HG02852 (cell line): ENCODE measurements around the gene SLC6A3.
"Not testable (repeated sequence)": the region's sequence is repeated elsewhere in the genome, so short reads cannot be mapped to it uniquely, and the experiment has no call there.

ENCODE experiments used
- ATAC-seq: cut with Tn5 transposase; IDR thresholded peaks from one replicate; pipeline ENCODE4 v1.9.1; 2021; ENCODE audit warnings: mild to moderate bottlenecking, moderate library complexity; ENCODE audit not compliant: unreplicated experiment

The SLC6A3 gene

GRCh38 chr5:1422522-1422921, 22.7 kb downstream of the SLC6A3 start:
- ATAC-seq: not testable (repeated sequence)

DNA sequence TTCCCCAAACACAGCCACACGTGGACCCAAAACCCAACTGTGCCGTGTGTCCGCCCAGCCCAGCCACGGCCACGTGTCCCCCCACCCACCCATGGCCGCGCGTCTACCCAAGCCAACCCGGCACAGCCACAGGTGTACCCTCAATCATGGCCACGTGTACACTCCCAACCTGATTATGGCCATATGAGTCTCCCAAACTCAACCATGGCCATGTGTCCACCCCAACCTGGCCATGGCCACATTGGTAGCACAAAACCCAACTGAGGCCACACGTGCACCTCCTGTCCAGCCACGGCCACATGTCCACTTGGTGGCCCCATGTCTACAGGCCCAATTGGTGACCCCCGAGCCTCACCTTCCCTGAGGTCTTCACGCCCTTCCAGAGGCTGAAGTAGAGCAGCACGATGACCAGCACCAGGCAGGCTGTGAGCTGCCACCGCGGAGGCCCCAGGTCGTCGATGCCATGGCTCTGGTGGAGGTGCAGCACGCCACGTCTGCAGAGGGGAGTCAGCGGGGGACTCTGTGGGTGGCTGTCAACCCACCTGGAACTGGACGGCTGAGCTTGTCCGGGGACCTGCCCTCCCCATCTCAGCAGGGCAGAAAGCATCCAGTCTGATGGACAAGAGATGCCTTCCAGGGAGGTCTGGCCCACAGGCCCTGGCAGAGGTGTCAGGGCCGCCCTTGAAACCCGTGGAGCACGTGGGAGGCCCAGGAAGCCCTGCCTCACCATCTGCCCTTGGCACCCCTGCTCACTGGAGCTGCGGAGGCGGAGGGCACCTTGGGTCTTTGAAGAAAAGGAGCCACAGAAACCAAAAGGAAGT, 23.5 kb downstream of the SLC6A3 start:
- ATAC-seq: no peak

DNA sequence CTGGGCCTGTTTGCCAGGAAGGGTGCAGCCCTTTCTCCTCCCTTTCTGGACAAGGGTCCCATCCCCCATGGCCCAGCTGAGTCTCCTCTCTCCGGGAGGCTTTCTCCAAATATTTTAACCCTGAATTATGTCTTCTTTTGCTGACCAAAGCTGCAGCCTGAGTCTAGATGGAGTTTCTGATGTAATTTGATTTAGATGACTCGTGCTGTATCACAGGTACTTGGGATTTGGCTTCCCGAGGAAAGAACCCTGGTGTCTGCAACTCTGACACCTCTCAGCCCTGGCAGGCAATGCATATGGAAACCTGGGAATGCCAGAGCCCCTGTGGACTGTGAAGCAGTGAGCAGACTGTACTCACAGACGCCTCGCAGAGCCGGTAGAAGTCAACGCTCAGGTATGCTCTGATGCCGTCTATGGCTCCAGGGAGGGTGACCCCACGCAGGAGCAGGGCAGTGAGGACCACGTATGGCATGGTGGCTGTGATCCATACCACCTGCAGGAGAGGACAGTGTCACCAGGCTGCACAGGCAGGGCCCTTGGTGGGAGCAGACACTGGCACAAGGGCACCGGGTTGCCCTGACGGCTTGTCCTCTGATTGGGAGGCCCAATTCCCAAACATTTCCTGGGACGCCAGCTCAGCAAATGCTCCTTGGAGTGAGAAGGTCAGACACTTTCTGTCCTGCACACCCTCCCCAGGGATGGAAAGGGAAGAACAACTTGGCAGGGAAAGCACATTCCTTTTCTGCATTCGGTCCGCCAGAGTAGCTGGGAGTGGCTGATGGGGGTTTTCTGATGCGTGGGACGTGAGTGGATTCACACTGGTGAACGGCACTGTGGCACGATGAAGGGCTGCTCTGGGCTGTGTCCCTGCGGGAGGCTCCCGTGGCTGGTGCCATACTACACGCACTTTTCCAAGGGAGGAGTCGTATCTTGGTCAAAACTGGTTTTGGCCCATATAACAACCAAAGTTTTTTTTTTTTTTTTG, 24.7 kb downstream of the SLC6A3 start:
- no peak for ATAC-seq

GRCh38 chr5:1419476-1420210, 25.6 kb downstream of the SLC6A3 start:
- no peak for ATAC-seq

DNA sequence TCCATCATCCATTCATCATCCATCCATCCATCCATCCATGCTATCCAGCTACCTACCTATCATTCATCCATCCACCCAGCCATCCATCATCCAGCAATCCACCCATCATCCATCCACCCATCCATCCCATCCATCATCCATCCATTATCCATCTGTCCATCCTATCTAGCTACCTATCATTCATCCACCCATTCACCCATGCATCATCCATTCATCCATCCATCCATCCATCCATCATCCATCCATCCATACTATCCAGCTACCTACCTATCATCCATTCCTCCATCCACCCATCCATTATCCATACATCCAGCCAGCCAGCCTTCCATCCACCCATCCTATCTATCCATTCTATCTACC, 26.3 kb downstream of the SLC6A3 start:
- no peak for ATAC-seq

- no peak for ATAC-seq
These were observed 26.9 kb downstream of the SLC6A3 start for GRCh38 chr5:1418238-1418920.

- no peak for ATAC-seq
These were observed 27.5 kb downstream of the SLC6A3 start for GRCh38 chr5:1417586-1418225.

GRCh38 chr5:1416856-1417469, 28.3 kb downstream of the SLC6A3 start:
- ATAC-seq: no peak

- no peak for ATAC-seq
These were observed 29.4 kb downstream of the SLC6A3 start for GRCh38 chr5:1415626-1416360.

DNA sequence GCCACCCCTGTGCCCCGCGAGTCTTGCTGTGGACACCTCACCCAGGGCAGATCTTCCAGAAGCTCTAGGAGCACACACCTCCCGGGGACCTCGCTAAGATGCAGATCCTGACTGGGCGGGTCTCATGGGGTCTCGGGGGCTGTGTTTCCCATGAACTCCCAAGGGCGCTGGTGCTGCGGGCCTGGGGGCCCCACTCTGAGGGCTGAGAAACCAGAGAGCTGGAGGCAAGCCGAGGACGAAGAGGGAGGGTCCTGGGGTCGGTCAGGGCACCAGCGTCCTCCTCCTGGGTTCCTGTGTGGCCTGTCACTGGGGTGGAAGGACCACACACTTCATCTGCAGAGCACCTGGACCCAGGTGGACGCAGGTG, 30.2 kb downstream of the SLC6A3 start:
- no peak for ATAC-seq

DNA sequence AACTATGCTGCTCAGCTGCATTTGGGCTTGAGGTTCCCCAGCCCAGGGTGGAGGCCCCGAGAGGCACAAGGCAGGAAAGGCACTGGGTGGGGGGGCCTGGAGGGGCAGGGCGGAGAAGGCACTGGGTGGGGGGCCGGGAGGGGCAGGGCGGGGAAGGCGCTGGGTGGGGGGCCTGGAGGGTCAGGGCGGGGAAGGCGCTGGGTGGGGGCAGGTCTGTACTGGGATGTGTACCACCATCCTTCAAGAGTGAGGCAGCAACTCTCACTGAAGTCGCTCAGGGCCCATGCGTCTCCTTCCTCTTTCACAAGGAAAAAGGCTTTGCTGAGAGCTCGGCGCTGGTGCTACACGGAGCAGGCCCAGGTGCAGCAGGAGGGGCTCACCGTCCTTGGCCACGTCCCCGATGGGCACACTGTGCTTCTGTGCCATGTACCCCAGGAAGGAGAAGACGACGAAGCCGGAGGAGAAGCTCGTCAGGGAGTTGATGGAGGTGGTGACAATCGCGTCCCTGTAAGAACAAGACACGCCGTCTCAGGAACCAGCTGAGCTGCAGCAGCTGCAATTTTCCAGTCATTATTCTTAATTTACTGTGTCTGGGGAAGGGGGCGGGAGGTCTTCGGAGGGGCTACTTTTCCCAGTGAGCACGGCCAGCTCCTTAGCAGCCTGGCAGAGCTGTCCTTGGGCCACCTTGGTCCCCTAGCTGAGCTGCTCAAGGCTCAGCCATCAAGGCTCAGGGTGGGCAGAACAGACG, 30.8 kb downstream of the SLC6A3 start:
- ATAC-seq: no peak

DNA sequence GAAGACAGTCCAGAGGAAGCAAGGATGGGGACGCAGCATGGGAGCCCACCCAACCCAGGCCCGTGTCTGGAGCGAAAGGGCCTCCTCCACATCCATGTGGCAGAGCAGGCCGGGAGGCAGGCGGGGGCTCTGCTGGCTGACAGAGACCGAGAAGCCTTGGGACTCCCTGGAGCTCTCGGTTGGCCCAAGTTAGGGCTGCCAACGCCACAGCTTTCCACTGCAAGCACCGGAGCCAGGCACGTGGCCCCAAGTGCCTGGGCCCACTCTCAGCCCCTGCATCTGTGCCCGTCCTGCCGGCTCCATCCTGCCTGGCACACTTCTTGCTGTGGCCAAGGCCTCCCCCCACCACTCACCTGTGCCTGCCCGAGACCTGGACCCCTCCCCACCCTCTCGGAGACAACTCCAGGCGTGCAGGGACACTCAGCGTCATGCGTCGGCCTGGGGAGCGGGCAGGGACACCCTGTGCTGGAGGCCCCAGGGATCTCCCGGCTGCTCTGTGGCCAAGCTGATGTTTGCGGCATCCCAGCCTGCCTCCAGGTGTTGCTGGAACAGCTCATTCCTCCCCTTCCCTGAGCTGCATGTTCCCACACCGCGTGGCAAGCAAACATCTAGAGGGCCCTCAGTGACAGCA, 31.5 kb downstream of the SLC6A3 start:
- no peak for ATAC-seq

DNA sequence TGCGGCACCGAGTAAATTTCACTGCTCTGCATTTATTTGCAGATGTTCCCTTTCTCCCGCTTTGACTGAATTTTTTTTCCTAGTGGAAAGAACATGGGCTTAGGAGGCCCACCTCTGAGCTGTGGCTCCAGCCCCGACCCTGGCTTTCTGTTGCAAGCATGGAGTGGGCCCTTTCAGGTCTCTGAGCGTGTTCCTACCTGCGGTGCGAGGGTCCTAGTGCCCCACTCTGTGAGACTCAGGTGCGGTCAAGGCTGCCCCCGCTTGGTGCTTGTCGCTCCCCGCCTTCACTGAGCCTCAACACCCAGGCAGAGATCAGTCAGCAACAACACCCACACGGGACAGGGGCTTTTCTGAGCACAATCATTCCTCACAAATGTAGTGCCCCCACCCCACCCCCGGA, 32.0 kb downstream of the SLC6A3 start:
- no peak for ATAC-seq

GRCh38 chr5:1412621-1413020, 32.6 kb downstream of the SLC6A3 start:
- no peak for ATAC-seq

DNA sequence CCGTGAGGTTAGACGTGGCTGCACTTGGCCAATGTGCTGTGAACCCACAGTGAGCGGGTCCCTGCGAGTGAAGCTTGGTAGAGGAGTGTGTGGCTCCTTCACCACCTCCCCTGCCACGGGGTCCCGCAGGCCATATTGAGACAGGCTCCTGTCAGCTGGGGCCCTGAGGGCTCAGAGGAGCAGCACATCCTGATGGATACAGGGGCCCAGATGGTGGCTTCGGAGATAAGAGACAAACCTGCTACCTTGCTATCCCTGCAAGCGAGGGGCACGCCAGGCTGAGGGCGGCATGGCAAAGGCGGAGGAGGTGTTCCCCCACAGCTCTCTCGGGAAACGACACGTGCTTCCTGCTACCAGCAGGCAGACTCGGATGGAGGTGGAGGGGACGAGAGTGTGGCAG, 33.1 kb downstream of the SLC6A3 start:
- no peak for ATAC-seq

DNA sequence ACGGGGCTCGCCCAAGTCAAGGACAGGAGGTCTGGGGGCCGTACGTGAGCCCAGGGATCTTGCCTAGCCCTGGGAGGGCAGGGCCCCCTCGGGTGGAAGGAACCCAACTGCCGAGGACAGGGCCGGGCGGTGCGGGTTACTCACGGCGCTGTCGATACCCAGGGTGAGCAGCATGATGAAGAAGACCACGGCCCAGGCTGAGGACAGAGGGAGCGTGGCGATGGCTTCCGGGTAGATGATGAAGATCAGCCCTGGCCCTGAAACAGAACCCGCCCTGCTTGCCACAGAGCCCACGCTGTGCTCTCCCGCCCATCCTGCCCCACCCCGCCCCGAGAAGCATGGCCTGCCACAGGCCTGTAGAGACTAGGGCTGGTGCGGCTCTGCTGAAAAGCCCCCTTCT, 34.1 kb downstream of the SLC6A3 start:
- no peak for ATAC-seq

DNA sequence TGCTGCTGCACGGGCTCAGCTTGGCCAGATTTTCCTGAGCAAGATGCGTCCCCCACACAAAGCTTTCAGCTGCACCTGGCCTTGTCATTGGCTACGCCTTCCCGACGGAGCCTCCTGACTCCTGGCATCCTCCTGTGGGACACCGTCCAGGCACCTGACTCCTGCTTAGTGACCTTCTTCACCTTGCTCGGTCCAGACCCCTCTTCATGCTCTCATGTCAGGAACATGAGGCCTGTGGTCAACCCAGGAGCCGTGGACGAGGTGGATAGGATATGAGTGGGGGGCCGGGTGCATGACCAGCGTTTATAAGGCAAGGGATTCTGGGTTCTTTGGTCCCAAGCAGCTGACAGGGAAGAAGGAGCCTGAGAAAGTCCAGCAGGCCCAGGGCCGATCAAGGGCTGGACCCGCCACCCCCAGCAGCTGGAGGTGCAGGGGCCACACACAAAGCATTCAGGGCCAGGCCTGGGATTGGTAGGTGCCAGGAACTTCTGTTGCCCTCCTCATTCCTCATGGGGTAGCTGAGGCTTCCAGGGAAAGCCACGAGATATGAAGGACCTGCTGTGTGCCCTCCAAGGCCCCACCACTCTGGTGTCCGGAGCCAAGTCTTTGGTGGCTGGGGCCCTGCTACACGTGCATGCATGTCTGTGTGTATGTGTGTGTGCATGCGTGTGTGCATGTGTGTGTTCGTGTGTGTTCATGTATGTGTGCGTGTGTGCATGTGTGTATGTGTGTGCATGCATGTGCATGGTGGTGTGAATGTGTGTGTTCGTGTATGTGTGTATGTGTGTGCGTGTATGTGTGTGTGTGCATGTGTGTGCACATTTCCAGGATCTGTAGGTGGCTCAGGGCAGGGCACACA, 34.9 kb downstream of the SLC6A3 start:
- ATAC-seq: no peak
